Progenitor cell of endocrine pancreas (in vitro differentiated cells): ENCODE results near the gene SMIM33. TPM values are rescaled to one million over a fixed set of nuclear protein-coding genes. Genes with fewer than 3 reads are reported as not detected.
"Not testable (repeated sequence)": the region's sequence is repeated elsewhere in the genome, so short reads cannot be mapped to it uniquely, and the experiment has no call there.

Source experiments
- DNase-seq: peaks from one replicate; pipeline ENCODE4 v3.0.0; 2021; ENCODE audit warnings: low spot score; ENCODE audit not compliant: unreplicated experiment
- H3K27ac Mint-ChIP-seq: 2 replicates; pipeline ENCODE4 v1.8.0; 2021; ENCODE audit warnings: mild to moderate bottlenecking, moderate library complexity, mixed read lengths
- H3K27me3 Mint-ChIP-seq: 2 replicates; pipeline ENCODE4 v1.8.0; 2021; ENCODE audit warnings: mixed read lengths
- H3K36me3 Mint-ChIP-seq: 2 replicates; pipeline ENCODE4 v1.8.0; 2022; ENCODE audit warnings: mixed read lengths; ENCODE audit not compliant: insufficient read depth
- H3K4me1 Mint-ChIP-seq: 2 replicates; pipeline ENCODE4 v1.8.0; 2021; ENCODE audit warnings: low read depth, mixed read lengths
- H3K4me3 Mint-ChIP-seq: 2 replicates; pipeline ENCODE4 v1.8.0; 2021; ENCODE audit warnings: low read depth, mild to moderate bottlenecking, moderate library complexity, mixed read lengths
- H3K9me3 Mint-ChIP-seq: 2 replicates; pipeline ENCODE4 v1.8.0; 2021; ENCODE audit warnings: low read depth, mixed read lengths
- CTCF ChIP-seq: fragments of 200-600 bp; sonication (generic); IDR thresholded peaks from one replicate; pipeline ENCODE4 v1.5.0; 2021; ENCODE audit warnings: antibody characterized with exemption, mild to moderate bottlenecking; ENCODE audit not compliant: unreplicated experiment
- total RNA-seq: library from RNA; stranded (reverse); gene quantifications from 2 replicates; pipeline ENCODE4 v1.2.1, GENCODE V29; 2021

The SMIM33 gene
- total RNA-seq, 1 donor from 2014 or later: not detected

DNA sequence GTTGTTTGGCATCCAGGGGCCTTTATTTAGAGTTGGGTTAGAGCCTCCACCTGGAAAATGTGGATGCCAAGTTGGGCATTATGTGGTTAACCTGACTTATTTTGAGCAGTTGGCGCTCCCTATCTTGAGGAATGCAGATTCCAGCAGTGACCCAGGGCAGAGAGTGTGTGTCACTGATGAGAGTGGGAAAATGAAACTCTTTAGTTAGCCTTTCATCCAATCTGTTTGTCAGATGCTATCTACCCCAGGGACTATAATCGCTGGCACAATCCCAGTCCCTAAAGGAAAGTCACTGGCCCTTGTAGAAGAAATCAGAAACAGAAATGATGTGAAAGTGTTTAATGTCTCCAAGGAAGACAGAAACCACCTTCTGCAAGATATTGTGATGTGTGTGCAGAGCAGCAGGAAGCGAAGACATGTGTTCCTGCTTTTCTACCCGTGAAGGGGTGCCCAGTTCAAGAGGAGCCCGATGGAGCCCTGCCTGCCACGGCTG, 21.9 kb downstream of the SMIM33 start:
- Mint-ChIP-seq H3K9me3 (no peaks in the 10 kb centered on the region), H3K27ac (no peak overlapping the region), H3K27me3 (peaks cover 3% of the 10 kb centered on the region), H3K4me3 (no peak overlapping the region), H3K36me3 (no peaks in the 10 kb centered on the region), H3K4me1 (no peaks in the 10 kb centered on the region)
- no peak for DNase-seq
- no peak for TF ChIP-seq CTCF

DNA sequence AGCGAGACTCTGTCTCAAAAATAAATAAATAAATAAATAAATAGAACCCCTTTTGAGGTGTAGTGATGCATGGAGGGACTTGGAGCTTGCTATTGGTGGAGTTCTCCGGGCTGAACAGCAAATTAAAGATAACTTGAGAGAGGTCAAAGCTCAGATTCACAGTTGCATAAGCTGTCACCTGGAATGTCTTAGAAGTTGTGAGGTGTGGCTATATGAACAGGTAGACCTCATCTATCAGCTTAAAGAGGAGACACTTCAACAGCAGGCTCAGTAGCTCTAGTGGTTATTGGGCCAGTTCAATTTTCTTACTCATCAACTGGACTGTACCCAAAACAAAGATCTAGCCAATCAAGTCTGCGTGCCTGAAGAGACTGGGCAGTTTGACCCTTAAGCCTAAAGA, 23.5 kb downstream of the SMIM33 start:
- no peak for DNase-seq
- Mint-ChIP-seq H3K36me3 (no peaks in the 10 kb centered on the region), H3K27ac (no peak overlapping the region), H3K4me3 (no peak overlapping the region), H3K27me3 (peaks cover 3% of the 10 kb centered on the region), H3K9me3 (no peaks in the 10 kb centered on the region), H3K4me1 (no peaks in the 10 kb centered on the region)
- TF ChIP-seq CTCF: no peak

GRCh38 chr5:139494832-139495231, 24.0 kb downstream of the SMIM33 start:
- no peak for DNase-seq
- Mint-ChIP-seq H3K9me3 (no peaks in the 10 kb centered on the region), H3K4me1 (no peaks in the 10 kb centered on the region), H3K4me3 (no peak overlapping the region), H3K36me3 (no peaks in the 10 kb centered on the region), H3K27ac (no peak overlapping the region), H3K27me3 (peaks cover 3% of the 10 kb centered on the region)
- no peak for TF ChIP-seq CTCF

DNA sequence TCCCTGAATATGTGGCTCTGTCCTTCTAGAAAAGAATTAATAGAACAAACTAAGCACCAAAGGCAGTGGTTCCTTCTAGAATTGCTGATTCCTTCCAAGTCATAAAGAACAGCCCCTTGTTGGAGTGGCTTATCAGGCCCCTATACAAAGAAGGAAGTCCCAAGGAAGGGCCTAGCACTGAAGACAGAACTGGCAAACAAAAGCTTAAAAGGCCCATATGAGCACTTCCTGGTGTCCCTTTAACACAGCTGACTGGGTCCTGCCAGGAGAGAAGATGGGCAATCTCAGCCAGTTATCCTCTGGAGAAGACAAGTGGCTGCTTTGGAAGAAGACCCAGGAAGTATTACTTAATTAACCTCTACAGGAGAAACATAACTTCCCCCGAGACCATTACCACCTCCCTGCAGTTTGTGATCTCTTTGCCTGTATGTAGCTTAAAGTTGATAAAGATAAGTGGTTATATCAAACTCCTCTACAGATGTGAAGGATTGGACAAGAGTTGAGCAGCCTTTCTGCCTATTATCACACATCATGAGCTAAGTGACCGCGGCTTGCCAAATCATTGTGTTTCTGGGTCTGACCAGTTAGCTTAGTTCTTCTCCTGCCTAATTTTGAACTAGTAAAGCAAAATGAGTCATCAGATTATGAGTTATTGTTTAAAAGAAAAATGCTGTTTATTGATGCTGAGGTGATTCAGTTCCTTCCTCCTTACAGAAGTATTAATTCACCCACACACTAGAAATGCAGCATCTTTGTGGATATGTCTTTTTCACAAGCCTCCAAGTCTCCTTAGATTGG, 25.0 kb downstream of the SMIM33 start:
- H3K27ac Mint-ChIP-seq: no peak overlapping the region

GRCh38 chr5:139501381-139501780, 30.6 kb downstream of the SMIM33 start:
- Mint-ChIP-seq H3K27me3 (peaks cover 13% of the 10 kb centered on the region), H3K4me1 (no peaks in the 10 kb centered on the region), H3K9me3 (no peaks in the 10 kb centered on the region), H3K4me3 (no peak overlapping the region), H3K27ac (no peak overlapping the region), H3K36me3 (no peaks in the 10 kb centered on the region)
- no peak for DNase-seq
- TF ChIP-seq CTCF: no peak

More for the DNA sequence above, 25.0 kb downstream of the SMIM33 start:
- no peaks in the 10 kb centered on the region for H3K36me3 Mint-ChIP-seq
- TF ChIP-seq CTCF: no peak
- no peaks in the 10 kb centered on the region for H3K9me3 Mint-ChIP-seq
- peaks cover 3% of the 10 kb centered on the region for H3K27me3 Mint-ChIP-seq
- H3K4me1 Mint-ChIP-seq: no peaks in the 10 kb centered on the region
- no peak for DNase-seq
- no peak overlapping the region for H3K4me3 Mint-ChIP-seq

- not testable (repeated sequence) for H3K36me3 Mint-ChIP-seq, H3K27me3 Mint-ChIP-seq, H3K9me3 Mint-ChIP-seq, H3K4me1 Mint-ChIP-seq, H3K27ac Mint-ChIP-seq, DNase-seq
- H3K4me3 Mint-ChIP-seq: peak overlapping the region; percentile 54
Observed at GRCh38 chr5:139503036-139503817, 32.4 kb downstream of the SMIM33 start.

DNA sequence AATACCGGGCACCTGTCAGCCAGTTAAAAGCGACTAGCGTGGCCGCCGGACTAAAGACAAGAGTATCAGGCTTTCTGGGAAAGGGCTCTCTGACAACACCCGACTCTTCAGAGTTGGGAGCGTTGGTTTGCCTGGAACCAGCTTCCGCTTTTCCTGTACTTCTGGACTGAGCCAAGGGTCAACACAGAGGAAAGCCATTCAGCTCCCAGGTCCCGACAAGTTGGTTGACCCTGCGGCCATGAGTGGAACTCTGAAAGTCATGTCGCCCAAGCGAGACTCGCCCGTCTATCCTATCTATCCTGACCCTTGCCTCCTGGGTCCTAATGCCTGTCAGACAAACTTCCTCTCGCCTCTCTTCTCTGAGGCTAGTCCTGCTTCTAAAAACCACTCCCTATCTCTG, 33.1 kb downstream of the SMIM33 start:
- not testable (repeated sequence) for H3K9me3 Mint-ChIP-seq, H3K4me1 Mint-ChIP-seq, H3K27ac Mint-ChIP-seq, DNase-seq, H3K36me3 Mint-ChIP-seq
- Mint-ChIP-seq H3K27me3 (peaks cover 12% of the 10 kb centered on the region), H3K4me3 (peak overlapping the region; percentile 54)

DNA sequence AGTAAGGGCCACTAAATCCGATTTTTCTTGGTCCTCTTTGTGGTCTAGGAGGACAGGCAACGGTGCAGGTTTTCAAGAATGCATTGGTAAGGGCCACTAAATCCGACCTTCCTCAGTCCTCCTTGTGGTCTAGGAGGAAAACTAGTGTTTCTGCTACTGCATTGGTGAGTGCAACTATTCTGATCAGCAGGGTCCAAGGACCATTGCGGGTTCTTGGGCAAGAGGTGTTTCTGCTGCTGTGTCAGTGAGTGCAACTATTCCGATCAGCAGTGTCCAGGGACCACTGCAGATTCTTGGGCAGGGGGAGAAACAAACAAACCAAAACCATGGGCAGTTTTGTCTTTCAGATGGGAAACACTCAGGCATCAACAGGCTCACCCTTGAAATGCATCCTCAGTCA, 33.9 kb downstream of the SMIM33 start:
- H3K4me3 Mint-ChIP-seq, H3K27ac Mint-ChIP-seq, H3K36me3 Mint-ChIP-seq, H3K4me1 Mint-ChIP-seq, DNase-seq, H3K9me3 Mint-ChIP-seq: not testable (repeated sequence)
- H3K27me3 Mint-ChIP-seq: peaks cover 12% of the 10 kb centered on the region
